Lower lobe of right lung (tissue), 2 donors: ENCODE results near the gene SLC6A11. TPM values are rescaled to one million over a fixed set of nuclear protein-coding genes. Genes with fewer than 3 reads are reported as not detected.

ENCODE experiments used
- ATAC-seq, 2 donors: fragments of 200-7000 bp; cut with Tn5 transposase; one replicate each; pipeline ENCODE4 v1.9.1; 2020 to 2022; ENCODE audit warnings: mild to moderate bottlenecking in 2 of 2, moderate library complexity in 2 of 2
- DNase-seq: peaks from one replicate; pipeline ENCODE4 v3.0.0-alpha.2; 2020
- H3K27ac ChIP-seq: fragments of 200-600 bp; one replicate; pipeline ENCODE4 v1.8.0; 2022
- H3K27me3 ChIP-seq: fragments of 200-600 bp; one replicate; pipeline ENCODE4 v1.8.0; 2022; ENCODE audit warnings: low read depth
- H3K36me3 ChIP-seq: fragments of 200-600 bp; one replicate; pipeline ENCODE4 v1.8.0; 2022; ENCODE audit warnings: mild to moderate bottlenecking
- H3K4me1 ChIP-seq: fragments of 200-600 bp; one replicate; pipeline ENCODE4 v1.8.0; 2022
- H3K4me3 ChIP-seq: fragments of 200-600 bp; one replicate; pipeline ENCODE4 v1.8.0; 2022; ENCODE audit warnings: mild to moderate bottlenecking
- H3K9me3 ChIP-seq: fragments of 200-600 bp; one replicate; pipeline ENCODE4 v1.8.0; 2022
- intact Hi-C: fragments of 100-400 bp; cut with DNase I; formaldehyde crosslinking; loops from one replicate; pipeline ENCODE4 v1.11.0; 2022
- total RNA-seq: library from RNA; stranded (reverse); fragmentation: NEBNext Ultra II Directional; extraction: Animal tissue kit (Norgen Biotek cat#: 25700); gene quantifications from one replicate; pipeline ENCODE4 v1.2.1, GENCODE V29; 2021
- TF ChIP-seq, protein P1 (sequence below): fragments of 200-600 bp; IDR thresholded peaks from one replicate; pipeline ENCODE4 v1.8.0; 2022; ENCODE audit warnings: antibody characterized with exemption, mild to moderate bottlenecking
- donor health status: DM: no; HTN: yes; CAD: no; lungs with severe emphysema.

Gene SLC6A11
- total RNA-seq, 1 donor from 2014 or later: not detected

DNA sequence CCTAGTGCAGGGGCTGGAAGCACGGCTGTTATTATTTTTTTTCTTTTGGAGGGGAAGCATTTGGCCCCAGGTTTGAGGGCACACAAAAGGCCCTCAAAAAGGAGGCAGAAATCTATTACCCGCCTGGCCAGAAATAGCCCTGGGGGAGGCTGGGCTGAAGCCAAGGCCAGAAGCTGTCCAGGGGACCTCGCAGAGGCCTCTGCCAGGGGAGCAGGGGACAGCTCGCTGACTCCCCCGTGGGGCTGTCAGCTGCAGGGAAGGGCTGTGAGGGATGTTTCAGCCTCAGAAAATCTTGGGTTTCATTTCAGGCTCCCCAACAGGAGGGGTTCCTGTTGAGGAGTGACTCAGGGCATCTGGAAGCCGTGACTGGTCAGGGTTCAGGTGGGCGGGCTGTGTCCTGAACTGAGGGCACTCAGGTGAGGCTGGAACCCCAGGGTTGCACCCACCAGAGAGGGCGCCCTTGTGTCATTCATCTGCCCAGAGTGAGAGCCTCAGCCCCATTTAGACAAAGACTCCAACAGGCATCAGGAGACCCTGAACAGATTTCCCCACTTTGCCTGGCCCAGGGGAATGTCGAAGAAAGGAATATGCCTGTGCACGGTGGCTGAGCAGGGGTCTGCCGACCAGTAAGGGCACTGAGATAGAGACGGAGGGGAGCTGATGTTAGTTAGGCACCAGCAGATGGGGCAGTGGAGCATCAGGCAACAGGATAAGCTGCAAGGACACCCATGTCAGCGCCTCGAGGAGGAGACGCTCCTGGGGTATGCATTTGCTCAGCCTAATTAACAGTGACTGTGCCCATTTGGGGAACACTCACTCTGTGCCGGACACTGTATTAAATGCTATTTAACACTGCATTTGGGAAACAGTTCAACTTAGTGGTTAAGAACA lies 43.5 kb upstream of the SLC6A11 start:
- peak in 1 of 2 donors; percentile 12 for ATAC-seq
- H3K36me3 ChIP-seq: no peaks in the 10 kb centered on the region
- no peaks in the 10 kb centered on the region for H3K9me3 ChIP-seq
- no peak overlapping the region for H3K4me3 ChIP-seq
- TF ChIP-seq, protein P1, sequence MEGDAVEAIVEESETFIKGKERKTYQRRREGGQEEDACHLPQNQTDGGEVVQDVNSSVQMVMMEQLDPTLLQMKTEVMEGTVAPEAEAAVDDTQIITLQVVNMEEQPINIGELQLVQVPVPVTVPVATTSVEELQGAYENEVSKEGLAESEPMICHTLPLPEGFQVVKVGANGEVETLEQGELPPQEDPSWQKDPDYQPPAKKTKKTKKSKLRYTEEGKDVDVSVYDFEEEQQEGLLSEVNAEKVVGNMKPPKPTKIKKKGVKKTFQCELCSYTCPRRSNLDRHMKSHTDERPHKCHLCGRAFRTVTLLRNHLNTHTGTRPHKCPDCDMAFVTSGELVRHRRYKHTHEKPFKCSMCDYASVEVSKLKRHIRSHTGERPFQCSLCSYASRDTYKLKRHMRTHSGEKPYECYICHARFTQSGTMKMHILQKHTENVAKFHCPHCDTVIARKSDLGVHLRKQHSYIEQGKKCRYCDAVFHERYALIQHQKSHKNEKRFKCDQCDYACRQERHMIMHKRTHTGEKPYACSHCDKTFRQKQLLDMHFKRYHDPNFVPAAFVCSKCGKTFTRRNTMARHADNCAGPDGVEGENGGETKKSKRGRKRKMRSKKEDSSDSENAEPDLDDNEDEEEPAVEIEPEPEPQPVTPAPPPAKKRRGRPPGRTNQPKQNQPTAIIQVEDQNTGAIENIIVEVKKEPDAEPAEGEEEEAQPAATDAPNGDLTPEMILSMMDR: no peak
- H3K4me1 ChIP-seq: no peaks in the 10 kb centered on the region
- H3K27ac ChIP-seq: no peak overlapping the region
- intact Hi-C loops: no loop called here
- peaks cover 13% of the 10 kb centered on the region for H3K27me3 ChIP-seq
- DNase-seq: no peak

- Histone ChIP-seq H3K36me3 (no peaks in the 10 kb centered on the region), H3K27me3 (peaks cover 15% of the 10 kb centered on the region), H3K9me3 (no peaks in the 10 kb centered on the region), H3K27ac (no peak overlapping the region), H3K4me1 (no peaks in the 10 kb centered on the region), H3K4me3 (no peak overlapping the region)
- ATAC-seq (no peak), DNase-seq (no peak)
- intact Hi-C loops: no loop called here
- TF ChIP-seq, protein P1: no peak
These were observed 41.8 kb upstream of the SLC6A11 start for GRCh38 chr3:10774129-10774670.

DNA sequence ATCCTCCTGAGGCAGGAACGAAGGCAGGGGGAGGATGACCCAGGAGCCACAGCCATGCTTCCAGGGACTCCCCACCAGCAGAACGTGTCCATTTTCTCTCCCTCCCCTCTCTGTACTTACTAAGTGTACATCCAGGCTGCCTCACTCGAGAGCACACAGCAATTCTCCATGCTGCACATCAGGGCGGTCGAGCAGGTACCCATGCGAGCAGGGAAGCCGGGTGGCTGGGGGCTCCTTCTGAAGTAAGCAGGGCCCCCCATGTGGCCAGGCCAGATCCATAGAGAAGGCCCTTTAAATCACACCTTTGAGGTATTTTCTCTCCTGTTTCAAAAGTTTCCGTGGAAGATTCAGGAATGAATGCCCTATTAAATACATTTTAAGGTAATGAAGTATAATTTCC lies 41.2 kb upstream of the SLC6A11 start:
- TF ChIP-seq, protein P1: no peak
- DNase-seq (no peak), ATAC-seq (no peak)
- H3K9me3 ChIP-seq: no peaks in the 10 kb centered on the region
- intact Hi-C loops: no loop called here
- H3K4me1 ChIP-seq: no peaks in the 10 kb centered on the region
- no peak overlapping the region for H3K27ac ChIP-seq
- H3K4me3 ChIP-seq: no peak overlapping the region
- peaks cover 17% of the 10 kb centered on the region for H3K27me3 ChIP-seq
- H3K36me3 ChIP-seq: no peaks in the 10 kb centered on the region

DNA sequence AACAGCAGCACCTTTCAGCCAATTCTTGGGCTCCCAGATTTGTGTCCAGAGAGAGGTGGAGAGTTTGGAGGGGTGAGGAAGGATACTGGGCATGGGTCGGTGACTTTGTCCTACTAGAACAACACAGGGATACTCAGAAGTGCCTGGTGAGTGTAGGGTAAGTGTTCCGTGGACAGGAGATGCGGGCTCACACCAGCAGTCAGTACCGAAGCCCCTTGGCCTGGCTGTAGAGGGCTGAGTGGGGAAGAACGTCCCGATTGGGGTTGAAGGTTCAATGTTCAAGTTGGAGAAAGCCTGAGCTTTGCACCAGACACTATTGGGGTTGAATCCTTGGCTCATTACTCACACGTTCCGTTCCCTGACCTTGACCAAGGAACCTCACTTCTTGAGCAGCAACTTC lies 40.8 kb upstream of the SLC6A11 start:
- no peak overlapping the region for H3K27ac ChIP-seq
- no peaks in the 10 kb centered on the region for H3K36me3 ChIP-seq
- ATAC-seq (no peak), DNase-seq (no peak)
- intact Hi-C loops: no loop called here
- no peaks in the 10 kb centered on the region for H3K9me3 ChIP-seq
- peaks cover 17% of the 10 kb centered on the region for H3K27me3 ChIP-seq
- TF ChIP-seq, protein P1: no peak
- no peaks in the 10 kb centered on the region for H3K4me1 ChIP-seq
- H3K4me3 ChIP-seq: no peak overlapping the region

DNA sequence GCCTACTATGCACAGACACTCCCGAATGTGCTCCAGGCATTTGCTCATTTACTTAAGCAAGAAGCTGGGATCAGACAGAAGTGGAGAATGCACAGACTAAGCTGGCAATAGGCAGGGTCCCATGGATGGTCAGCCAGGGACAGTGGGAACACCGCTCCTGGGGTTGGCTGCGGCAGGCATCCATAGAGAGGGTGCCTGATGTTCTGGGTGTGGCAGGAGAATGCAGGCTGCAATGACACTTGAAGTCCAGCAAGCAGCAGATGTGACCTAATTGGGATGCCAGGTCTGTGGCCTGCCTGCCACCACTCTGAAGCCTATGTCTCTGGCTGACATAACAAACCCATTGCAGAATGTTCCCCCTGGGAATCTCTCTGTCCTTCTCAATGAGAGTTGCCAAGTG lies 40.2 kb upstream of the SLC6A11 start:
- peaks cover 17% of the 10 kb centered on the region for H3K27me3 ChIP-seq
- H3K4me3 ChIP-seq: no peak overlapping the region
- intact Hi-C loops: no loop called here
- ATAC-seq: no peak
- no peaks in the 10 kb centered on the region for H3K36me3 ChIP-seq
- H3K4me1 ChIP-seq: no peaks in the 10 kb centered on the region
- DNase-seq: no peak
- no peaks in the 10 kb centered on the region for H3K9me3 ChIP-seq
- no peak overlapping the region for H3K27ac ChIP-seq
- TF ChIP-seq, protein P1: no peak
